NK-92 treated with Interleukin-12 subunit alpha and Interleukin-12 subunit beta, amount 100 ng/mL, for 24 hours (cell line): ENCODE data around the gene ATG4B.
"Not testable (repeated sequence)": the region's sequence is repeated elsewhere in the genome, so short reads cannot be mapped to it uniquely, and the experiment has no call there.

Experiments
- DNase-seq: peaks from one replicate; lab custom pipeline; 2025; lab: John Stamatoyannopoulos, UW

ATG4B gene

DNA sequence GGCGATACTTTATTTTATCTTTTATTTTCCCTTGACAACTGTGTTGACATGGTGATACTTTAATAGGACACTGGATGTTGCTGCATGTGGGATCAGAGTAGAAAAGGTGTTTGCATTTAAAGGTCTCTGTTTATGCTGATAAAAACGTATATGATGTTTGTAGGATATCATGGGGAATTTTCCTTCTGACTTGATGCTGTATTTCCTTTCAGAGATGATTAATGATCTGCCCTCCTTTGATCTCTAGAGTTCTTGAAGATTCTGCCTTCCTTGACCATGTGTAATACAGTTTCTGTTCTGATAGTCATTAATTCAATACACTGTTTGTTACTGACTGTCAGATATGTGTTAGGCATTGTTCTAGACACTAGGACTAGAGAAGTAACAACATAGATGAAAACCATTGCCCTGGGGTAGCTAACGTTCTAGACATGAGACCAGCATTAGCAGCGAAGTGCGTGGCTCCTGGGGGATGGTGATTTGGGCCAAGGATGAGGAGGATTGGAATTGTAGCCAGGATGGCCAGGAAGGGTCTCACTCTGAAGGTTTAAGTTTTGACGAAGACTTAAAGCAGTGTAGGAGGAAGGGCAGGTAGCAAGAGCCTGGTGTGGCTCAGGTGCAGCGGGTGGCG lies 2.8 kb downstream of the ATG4B start:
- no peak for DNase-seq

- no peak for DNase-seq
These were observed 4.1 kb downstream of the ATG4B start for GRCh38 chr2:241641631-241642030.

DNA sequence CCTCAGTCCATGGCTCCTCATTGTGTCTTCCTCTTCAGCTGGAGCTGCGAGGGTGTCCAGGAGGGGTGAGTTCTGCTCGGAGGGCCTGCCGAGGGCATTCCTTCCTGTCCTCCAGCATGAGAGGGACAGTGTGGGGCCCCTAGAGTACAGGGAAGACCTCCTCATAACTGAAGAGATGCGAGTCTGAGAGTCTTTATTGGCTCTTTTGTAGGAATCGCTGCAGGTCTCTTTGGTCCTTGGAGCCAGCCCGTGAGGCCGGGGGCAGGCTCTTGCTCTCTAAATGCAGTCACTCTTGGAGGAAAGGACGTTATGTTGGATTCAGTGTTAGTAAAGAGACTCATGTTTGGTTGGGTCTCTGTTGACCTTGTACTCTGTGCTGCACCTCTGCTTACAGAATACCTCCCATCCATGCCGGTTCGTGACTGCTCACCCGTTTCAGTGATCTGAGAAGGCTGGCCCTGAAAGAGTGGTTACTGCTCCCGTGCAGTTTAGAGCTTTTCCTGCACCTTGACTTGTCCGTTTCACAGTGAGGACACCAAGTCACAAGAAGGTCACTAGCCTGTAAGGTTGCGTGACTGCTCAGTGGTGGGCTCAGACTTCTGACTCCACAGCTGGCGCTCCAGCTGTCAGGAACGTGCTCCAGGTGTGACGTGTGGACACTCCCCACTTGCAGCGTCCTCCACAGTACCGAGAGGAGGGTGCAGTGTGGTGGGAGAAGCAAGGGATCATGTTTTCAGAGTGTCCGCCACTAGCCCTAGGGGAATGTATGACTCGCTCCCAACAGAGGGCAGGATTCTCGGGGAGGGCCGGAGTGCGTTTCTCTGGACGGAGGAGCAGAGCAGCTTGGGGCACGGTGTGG lies 7.8 kb downstream of the ATG4B start:
- DNase-seq, result no peak

DNA sequence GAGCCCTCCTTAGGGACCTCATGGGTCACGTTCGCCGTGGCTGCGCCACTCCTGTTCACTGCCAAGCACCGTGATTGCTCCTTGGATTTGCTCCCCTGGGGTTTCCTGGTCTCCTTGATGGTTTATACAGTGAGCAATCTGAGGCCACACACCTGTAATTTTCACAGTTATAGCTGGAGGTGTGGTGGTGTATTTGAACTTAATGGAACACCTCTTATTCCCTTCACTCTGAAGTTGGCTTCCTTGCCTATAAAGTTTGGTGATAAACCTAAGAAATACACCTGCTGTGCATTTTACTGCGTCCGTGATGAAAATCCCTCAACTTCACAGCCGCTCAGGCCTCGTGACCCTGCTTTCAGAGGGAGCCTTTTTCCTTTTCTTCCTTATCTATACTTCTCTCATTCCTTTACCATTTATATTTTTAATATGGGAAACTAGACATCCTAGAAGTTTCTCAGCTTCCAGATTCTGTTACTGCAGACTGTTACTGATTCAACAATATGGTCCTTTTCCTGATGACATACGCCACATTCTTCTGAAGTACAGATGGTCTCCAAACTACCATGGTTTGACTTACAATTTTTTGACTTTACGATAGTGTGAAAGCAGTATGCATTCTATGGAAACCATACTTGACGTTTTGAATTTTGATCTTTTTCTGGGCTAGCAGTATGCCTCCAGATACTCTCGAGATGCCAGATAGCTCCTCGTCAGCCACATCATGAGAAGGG lies 8.6 kb downstream of the ATG4B start:
- DNase-seq, result no peak

DNA sequence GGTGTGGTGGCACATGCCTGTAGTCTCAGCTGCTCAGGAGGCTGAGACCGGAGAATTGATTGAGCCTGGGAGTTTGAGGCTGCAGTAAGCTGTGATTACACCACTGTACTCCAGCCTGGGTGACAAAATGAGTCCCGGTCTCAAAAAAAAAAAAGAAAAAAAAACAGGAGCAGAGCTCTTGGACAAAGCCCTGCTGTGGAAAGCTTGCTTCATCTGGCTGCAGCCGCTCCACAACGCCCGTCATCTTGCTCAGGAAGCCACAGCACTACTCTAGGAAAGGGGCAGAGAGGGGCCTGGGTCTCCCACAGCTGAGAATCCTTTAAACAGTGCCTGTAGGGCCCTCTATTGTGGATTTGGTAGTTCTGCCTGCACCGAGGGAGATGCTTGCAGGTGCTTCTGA lies 11.0 kb downstream of the ATG4B start:
- no peak for DNase-seq

DNA sequence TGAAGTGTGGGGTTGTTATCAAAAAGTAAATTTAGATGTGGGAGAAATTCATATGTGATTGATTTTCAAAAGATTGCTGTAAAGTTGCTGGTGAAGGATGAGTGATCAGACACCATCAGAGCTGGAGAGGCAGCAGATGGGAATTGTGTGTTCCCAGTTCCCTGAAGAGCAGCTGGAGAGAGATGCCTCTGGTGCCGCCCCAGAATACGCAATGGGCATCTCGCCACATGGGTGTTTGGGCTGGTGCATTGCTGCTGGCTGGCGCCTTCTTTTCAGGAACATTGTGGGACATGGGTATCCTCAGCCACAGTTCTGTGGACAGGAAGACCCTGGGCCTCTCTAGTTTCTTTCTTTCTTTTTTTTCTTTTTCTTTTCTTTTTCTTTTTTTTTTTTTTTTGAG lies 11.9 kb downstream of the ATG4B start:
- DNase-seq, result no peak

DNA sequence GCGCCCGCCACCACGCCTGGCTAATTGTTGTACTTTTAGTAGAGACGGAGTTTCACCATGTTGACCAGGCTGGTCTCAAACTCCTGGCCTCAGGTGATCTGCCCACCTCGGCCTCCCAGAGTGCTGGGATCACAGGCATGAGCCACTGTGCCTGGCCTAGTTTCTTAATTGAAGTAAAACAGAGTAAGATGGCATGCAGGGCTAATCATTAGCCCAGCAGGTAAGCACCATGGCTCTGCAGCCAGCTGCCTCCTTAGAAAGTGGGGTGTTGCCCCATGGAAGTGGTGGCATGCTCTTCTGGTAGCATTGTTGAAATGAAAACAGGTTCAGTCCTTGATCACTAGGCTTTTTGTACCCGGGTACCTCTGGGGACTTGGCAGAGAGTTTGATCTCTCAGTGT lies 12.4 kb downstream of the ATG4B start:
- no peak for DNase-seq

GRCh38 chr2:241652142-241652541 lies 14.6 kb downstream of the ATG4B start:
- DNase-seq, result no peak

DNA sequence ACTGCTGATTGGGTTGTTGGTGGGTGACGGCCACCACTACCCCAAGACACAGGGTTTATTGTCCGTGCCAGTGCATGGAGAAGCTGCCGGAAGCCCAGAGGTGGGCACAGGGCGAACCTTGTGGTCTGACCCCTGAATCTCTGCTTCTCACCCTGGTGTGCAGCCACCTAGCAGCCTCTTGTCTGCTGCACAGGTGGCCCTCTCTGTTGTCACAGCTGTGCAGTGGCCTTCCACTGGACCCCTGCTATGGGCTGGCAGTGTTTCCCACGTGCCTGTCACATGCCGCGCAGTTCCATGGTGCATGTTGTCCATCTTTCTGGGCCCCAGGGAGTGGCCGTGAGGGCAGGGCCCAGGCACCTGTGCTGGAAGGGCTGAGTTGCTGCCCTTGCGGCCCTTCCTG lies 15.2 kb downstream of the ATG4B start:
- DNase-seq, result no peak

DNA sequence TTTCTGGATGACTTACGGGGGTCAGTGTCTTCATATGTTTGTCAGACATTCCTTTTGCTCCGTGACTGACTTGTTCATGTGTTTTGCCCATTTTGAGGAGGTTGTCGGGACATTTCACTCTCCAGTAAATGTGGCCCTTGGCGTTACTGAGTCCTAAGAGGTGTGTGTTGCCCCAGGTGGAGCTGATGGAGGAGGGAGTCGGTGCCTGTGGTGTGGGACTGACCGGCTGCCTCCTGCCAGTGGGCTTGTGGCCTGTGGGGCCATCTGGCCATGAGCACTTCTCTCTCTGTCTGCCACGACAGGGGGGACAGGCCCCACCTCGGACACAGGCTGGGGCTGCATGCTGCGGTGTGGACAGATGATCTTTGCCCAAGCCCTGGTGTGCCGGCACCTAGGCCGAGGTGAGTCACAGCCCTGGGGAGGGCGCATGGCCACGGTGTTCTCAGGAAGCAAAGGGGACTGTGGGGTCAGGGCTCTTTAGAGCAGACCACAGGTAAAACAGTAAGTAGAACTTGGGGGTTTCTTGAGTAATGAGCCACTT lies 15.8 kb downstream of the ATG4B start:
- DNase-seq, result no peak

- DNase-seq, result no peak
These were observed 17.1 kb downstream of the ATG4B start for GRCh38 chr2:241654551-241654950.

DNA sequence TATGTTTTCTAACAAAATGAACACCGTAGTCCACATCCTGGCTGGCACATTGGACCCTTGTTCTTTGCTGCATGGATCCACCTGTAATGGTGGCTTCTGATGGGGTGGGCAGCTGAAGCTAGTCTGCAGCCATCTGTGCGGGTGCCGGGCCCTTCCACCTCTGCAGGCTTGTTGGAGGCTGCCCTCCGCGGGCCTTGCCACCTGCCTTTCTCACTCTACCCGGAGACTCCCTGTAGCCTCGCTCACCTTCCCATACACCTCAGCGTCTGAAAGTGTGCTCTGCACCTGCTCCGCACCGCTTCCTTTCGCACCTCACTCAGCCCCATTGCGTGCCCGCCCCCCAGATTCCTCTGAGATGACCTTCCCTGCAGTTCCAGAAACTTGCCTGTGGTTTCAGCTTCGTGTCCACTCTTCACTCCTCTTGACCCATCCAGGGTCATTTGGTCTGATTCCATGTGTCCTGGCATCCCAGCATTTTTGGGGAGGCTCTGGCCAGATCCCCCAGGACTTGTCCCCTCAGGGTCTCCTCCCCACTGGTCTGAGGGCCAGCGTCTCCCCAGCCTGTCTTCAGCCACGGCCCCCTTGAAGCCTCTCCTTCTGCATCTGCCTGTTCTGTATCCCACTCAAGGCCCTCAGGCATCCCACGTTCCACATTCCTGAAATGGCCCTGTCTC lies 18.2 kb downstream of the ATG4B start:
- DNase-seq, result no peak

GRCh38 chr2:241656190-241656741 lies 18.8 kb downstream of the ATG4B start:
- no peak for DNase-seq

DNA sequence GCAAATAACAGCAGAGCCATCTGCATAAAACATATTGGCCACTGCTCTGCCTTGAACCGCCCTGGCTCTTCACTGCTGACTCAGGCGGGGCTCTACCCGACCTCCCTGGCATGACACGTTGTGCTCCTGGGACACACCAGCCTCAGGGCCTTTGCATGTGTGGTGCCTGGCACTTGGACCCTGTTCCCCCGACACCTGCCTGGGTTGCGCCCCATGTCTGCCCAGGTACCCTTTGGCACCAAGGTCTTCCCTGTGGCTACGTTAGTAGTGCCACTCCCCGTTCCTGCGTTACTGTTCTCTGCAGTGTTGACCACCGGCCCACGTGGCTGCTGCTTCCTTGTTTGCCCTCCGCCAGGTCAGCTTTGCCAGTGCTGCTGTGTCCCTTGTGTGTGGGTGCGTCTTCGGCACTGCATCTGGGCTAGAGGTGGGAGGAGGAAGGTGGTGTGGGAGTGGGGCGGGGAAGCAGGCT lies 20.3 kb downstream of the ATG4B start:
- DNase-seq, result no peak

GRCh38 chr2:241658296-241658695 lies 20.8 kb downstream of the ATG4B start:
- no peak for DNase-seq

DNA sequence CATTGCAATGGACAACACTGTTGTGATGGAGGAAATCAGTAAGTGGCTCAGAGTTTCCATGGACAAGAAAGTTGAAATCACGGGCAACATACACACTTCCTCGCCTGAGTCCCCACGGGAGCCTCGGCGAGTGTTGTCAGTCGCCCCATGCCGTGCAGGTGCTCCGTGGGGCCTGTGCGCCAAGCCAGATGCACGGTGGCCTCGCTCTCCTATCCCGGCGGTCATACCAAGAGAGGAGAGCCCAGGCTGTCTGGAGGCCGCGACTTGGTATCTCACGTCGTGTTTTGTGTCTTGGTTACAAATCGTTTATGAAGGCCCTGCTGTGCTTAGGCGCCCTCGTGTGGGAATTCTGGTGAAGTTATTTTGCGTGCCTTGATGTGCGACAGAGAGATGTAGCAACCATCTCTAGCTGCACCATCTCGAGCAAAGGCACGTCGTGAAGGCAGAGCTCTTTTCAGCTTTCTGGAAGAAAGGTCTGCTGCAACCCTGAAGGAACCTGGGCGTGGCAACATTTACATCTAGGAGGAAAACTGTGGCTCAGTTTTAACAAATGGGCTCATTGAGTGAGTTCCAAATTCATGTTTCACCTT lies 21.8 kb downstream of the ATG4B start:
- DNase-seq, result no peak

GRCh38 chr2:241660593-241661213 lies 23.2 kb downstream of the ATG4B start:
- DNase-seq, result no peak

- not testable (repeated sequence) for DNase-seq
These were observed 25.2 kb downstream of the ATG4B start for GRCh38 chr2:241662731-241663130.

GRCh38 chr2:241665731-241666440 lies 28.4 kb downstream of the ATG4B start:
- DNase-seq, result no peak
